AG04450 (cell line): ENCODE measurements around the gene TUBB2A. TPM values are rescaled to one million over a fixed set of nuclear protein-coding genes. Genes with fewer than 3 reads are reported as not detected.

Experiments
- CTCF ChIA-PET: fragments of 300-600, 350-600 bp; formaldehyde crosslinking; extraction: SDS; loops from one replicate; lab custom pipeline; 2022; ENCODE audit warnings: antibody characterized with exemption, inconsistent platforms; lab: Charles Lee
- POLR2A ChIA-PET: fragments of 350-600 bp; formaldehyde crosslinking; extraction: SDS; loops from one replicate; lab custom pipeline; 2021; ENCODE audit warnings: antibody characterized with exemption, inconsistent platforms; lab: Yijun Ruan, JAX
- DNase-seq: peaks from one replicate; pipeline ENCODE4 v3.0.0-alpha.2; 2011; ENCODE audit warnings: low read depth, low spot score
- H3K27ac ChIP-seq: one replicate; pipeline ENCODE4 v1.5.1; 2012; ENCODE audit warnings: low read depth, low read length, control low read depth
- H3K27me3 ChIP-seq: one replicate; pipeline ENCODE4 v1.6.0; 2012; ENCODE audit warnings: low read length; ENCODE audit not compliant: control insufficient read depth, insufficient read depth
- H3K4me3 ChIP-seq: 2 replicates; pipeline ENCODE4 v1.5.1; 2011; ENCODE audit warnings: mild to moderate bottlenecking, low read depth, low read length, control low read depth
- H3K9me3 ChIP-seq: 2 replicates; pipeline ENCODE4 v1.5.1; 2012; ENCODE audit warnings: low read length; ENCODE audit not compliant: control insufficient read depth, insufficient read depth
- polyA plus RNA-seq: library from polyadenylated mRNA; depleted of rRNA; stranded (reverse); fragments of >200 nt; gene quantifications from 2 replicates; pipeline ENCODE4 v1.2.3, GENCODE V29; 2011
- TF ChIP-seq, protein P1 (sequence below): IDR thresholded peaks from 2 replicates; pipeline ENCODE4 v1.5.1; 2011; ENCODE audit warnings: low read depth, low read length, control low read depth, inconsistent platforms

TUBB2A gene
- polyA plus RNA-seq, 1 experiment: 111 TPM

GRCh38 chr6:3165631-3166534 lies 8.5 kb upstream of the TUBB2A start:
- CTCF ChIA-PET: interaction anchor here (0.6 to 1.4 kb wide), 5 partner anchors 9 to 86 kb away, joined by 3 to 7 read pairs (median 3); partner anchors contain the start of gene TUBB2A
- Histone ChIP-seq H3K4me3 (no peak overlapping the region), H3K9me3 (no peaks in the 10 kb centered on the region), H3K27me3 (no peaks in the 10 kb centered on the region), H3K27ac (no peak overlapping the region)
- TF ChIP-seq, protein P1, sequence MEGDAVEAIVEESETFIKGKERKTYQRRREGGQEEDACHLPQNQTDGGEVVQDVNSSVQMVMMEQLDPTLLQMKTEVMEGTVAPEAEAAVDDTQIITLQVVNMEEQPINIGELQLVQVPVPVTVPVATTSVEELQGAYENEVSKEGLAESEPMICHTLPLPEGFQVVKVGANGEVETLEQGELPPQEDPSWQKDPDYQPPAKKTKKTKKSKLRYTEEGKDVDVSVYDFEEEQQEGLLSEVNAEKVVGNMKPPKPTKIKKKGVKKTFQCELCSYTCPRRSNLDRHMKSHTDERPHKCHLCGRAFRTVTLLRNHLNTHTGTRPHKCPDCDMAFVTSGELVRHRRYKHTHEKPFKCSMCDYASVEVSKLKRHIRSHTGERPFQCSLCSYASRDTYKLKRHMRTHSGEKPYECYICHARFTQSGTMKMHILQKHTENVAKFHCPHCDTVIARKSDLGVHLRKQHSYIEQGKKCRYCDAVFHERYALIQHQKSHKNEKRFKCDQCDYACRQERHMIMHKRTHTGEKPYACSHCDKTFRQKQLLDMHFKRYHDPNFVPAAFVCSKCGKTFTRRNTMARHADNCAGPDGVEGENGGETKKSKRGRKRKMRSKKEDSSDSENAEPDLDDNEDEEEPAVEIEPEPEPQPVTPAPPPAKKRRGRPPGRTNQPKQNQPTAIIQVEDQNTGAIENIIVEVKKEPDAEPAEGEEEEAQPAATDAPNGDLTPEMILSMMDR: no peak
- no peak for DNase-seq
- POLR2A ChIA-PET: interaction anchor here (0.7 to 1.1 kb wide), 2 partner anchors 9 to 11 kb away, joined by 4 to 7 read pairs; partner anchors contain the start of gene TUBB2A

DNA sequence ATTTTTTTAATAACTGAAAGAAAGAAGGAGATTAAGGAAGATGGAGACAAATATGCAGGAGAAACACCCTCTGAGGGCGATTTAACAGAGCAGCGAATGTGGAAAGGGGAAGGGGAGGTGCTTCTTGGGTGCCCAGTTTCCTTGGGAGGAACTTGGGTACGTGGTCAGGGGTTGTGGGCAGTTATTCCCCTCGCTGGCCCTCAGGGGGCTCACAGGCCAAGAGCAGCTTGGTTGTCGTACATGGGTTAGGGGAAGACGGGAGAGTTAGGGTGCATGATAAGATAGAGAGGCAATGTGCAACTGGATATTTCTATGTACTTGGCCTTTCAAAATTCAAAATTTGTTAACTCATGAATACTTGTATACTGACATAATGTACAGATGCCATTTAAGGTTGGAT lies 7.0 kb upstream of the TUBB2A start:
- no peak for DNase-seq
- Histone ChIP-seq H3K4me3 (no peak overlapping the region), H3K27me3 (no peaks in the 10 kb centered on the region), H3K27ac (no peak overlapping the region), H3K9me3 (no peaks in the 10 kb centered on the region)
- ChIA-PET CTCF (interaction anchor here (3.2 kb wide), 1 partner anchor 87 kb away, joined by 24 read pairs; no protein-coding TSS in a partner anchor), POLR2A (no interaction called here)
- TF ChIP-seq, protein P1: no peak

DNA sequence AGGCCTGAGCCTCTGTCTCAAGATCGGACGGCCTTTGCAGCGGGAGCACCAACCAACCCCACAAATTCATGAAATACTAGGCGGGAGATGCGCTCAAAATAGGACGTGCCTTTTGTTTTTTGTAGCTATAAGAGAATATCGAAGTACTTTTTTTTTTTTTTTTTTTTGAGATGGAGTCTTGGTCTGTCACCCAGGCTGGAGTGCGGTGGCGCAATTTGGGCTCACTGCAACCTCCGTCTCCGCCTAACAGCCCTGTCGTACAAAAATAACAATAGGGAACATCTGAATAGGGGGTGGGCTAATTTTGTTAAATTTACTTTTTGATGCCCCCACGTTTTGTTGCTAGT lies 5.9 kb upstream of the TUBB2A start:
- POLR2A ChIA-PET: interaction anchor here (0.9 to 1.4 kb wide), 2 partner anchors 25 to 99 kb away, joined by 3 to 6 read pairs; no protein-coding TSS in a partner anchor
- TF ChIP-seq, protein P1: no peak
- H3K27ac ChIP-seq: no peak overlapping the region
- H3K27me3 ChIP-seq: no peaks in the 10 kb centered on the region
- H3K9me3 ChIP-seq: no peaks in the 10 kb centered on the region
- no peak for DNase-seq
- CTCF ChIA-PET: interaction anchor here (0.6 to 3.2 kb wide), 8 partner anchors 27 to 132 kb away, joined by 3 to 24 read pairs (median 6); no protein-coding TSS in a partner anchor
- peak overlapping the region; percentile 71 for H3K4me3 ChIP-seq

DNA sequence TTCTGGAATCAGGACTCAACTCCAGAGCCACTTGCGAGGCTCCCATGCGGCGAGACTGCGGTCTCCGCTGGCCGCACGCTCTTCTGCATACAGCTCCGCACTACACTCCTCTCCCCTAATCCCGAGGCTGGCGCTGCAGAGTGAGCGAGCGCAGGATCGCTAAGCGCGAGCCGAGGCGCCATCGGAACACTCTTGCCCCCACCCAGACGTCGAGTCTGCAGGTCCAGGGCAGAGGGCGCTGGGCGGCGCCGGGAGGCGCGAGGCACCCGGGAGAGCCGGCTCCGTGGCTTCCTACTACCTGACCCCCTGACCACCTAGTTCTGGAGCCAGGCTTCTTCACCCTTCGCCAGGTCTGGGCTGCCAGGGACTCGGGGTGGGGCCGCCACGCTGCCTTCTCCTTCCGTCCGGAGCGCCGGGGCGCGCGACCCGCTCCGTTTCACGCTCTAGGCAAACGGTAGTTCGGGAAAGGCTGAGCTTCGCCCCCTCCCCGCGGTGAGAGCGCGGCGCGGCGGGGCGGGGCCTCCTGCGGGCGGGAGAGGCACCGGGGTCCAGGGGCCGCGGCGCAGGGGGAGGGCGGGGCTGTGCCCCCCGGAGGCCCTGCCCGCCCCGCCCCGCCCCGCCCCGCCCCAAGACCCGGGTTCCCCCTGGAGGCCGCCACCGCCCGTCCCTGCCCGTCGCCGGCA lies 5.4 kb upstream of the TUBB2A start:
- TF ChIP-seq, protein P1: peak; percentile 20; the same call in 1 of the 2 replicates
- CTCF ChIA-PET: interaction anchor here (0.6 to 3.2 kb wide), 10 partner anchors 27 to 132 kb away, joined by 3 to 24 read pairs (median 5); no protein-coding TSS in a partner anchor
- H3K9me3 ChIP-seq: no peaks in the 10 kb centered on the region; the same call in 1 of the 2 replicates
- H3K27ac ChIP-seq: peak overlapping the region; percentile 61
- POLR2A ChIA-PET: interaction anchor here (0.6 to 1.4 kb wide), 6 partner anchors 24 to 152 kb away, joined by 3 to 6 read pairs (median 5); no protein-coding TSS in a partner anchor
- H3K4me3 ChIP-seq: peak overlapping the region; percentile 71
- no peak for DNase-seq
- H3K27me3 ChIP-seq: no peaks in the 10 kb centered on the region
